ENCODE results near the gene TCP11L1. TPM values are rescaled to one million over a fixed set of nuclear protein-coding genes. Genes with fewer than 3 reads are reported as not detected.

The TCP11L1 gene
- total RNA-seq, 1 donor from 2014 or later = 8.7 TPM

DNA sequence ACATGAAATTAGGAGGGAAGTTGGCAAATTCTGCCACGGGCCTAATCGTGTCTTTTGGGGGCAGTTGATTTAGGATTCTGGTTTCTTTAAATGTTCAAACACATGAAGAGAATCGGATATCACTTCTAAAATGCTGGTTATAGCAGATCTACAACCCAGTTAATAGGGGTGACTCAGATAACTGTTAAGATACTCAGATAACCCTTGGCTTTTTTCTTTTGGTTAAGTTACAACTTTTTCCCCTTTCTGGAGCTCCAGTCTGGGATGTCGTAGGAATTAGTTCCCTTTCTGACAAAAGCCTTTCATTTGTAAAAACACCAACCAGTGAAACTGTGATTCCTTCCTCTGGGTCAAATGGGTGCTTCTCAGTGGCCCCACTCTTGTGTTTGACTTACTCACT is 22.7 kb upstream of the TCP11L1 start:
- peak; percentile 16 for DNase-seq (ENCODE audit: low read depth)
- H3K36me3 ChIP-seq (ENCODE audit: control insufficient read depth, insufficient read depth, low read length) = no peaks in the 10 kb centered on the region
- TF ChIP-seq, protein P1, sequence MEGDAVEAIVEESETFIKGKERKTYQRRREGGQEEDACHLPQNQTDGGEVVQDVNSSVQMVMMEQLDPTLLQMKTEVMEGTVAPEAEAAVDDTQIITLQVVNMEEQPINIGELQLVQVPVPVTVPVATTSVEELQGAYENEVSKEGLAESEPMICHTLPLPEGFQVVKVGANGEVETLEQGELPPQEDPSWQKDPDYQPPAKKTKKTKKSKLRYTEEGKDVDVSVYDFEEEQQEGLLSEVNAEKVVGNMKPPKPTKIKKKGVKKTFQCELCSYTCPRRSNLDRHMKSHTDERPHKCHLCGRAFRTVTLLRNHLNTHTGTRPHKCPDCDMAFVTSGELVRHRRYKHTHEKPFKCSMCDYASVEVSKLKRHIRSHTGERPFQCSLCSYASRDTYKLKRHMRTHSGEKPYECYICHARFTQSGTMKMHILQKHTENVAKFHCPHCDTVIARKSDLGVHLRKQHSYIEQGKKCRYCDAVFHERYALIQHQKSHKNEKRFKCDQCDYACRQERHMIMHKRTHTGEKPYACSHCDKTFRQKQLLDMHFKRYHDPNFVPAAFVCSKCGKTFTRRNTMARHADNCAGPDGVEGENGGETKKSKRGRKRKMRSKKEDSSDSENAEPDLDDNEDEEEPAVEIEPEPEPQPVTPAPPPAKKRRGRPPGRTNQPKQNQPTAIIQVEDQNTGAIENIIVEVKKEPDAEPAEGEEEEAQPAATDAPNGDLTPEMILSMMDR (IDR thresholded peaks at IDR 0.05; ENCODE audit: insufficient read depth, low read length, severe bottlenecking) = no peak
- H3K4me3 ChIP-seq (ENCODE audit: low read depth, low read length) = no peak overlapping the region
- no peak for FAIRE-seq
- H3K27me3 ChIP-seq (ENCODE audit: control insufficient read depth, insufficient read depth, low read length) = no peaks in the 10 kb centered on the region

GRCh38 chr11:33017478-33017877 is 21.9 kb upstream of the TCP11L1 start:
- Histone ChIP-seq H3K36me3 (ENCODE audit: control insufficient read depth, insufficient read depth, low read length) (no peaks in the 10 kb centered on the region), H3K27me3 (ENCODE audit: control insufficient read depth, insufficient read depth, low read length) (no peaks in the 10 kb centered on the region), H3K4me3 (ENCODE audit: low read depth, low read length) (no peak overlapping the region)
- FAIRE-seq (no peak), DNase-seq (ENCODE audit: low read depth) (no peak)
- TF ChIP-seq, protein P1 (IDR thresholded peaks at IDR 0.05; ENCODE audit: insufficient read depth, low read length, severe bottlenecking) = no peak

DNA sequence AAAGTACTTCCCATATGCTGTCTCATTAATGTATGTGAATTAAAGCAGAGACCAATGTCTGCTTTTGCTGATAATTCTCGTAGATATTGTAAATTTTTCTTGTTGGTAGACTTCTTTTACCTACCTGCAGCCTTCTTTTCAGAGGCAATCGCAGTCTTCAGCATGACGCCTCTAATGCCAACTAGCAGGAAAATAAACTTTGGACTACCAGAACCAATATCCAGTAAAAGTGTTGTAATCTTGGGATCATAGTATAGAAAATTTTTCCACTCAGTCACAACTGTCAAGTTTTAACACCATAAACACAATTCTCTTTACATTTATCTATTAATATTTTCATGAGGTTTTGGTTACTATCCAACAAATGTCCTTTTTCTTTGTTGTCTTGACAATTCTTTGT is 21.4 kb upstream of the TCP11L1 start:
- TF ChIP-seq, protein P1 (IDR thresholded peaks at IDR 0.05; ENCODE audit: insufficient read depth, low read length, severe bottlenecking) = no peak
- H3K4me3 ChIP-seq (ENCODE audit: low read depth, low read length) = no peak overlapping the region

DNA sequence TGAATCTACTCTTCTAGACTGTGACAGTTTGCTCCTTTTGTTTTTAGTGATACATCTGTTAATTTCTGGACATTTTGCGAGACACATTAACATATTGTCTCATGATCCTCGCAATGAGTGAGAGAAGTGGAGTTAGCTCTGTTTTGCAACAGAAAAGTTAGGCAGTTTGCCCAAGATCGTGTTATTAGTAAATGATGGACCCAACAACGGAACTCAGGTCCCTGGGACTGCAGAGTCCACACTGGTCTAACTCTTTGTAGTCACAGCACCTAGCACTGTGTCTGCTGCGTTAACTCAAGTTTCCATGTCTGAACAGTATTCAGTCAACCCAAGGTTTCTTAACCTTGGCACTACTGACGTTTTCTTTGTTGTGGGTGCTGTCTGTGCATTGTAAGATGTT is 20.5 kb upstream of the TCP11L1 start:
- TF ChIP-seq, protein P1 (IDR thresholded peaks at IDR 0.05; ENCODE audit: insufficient read depth, low read length, severe bottlenecking) = no peak
- DNase-seq (ENCODE audit: low read depth) = no peak
- H3K36me3 ChIP-seq (ENCODE audit: control insufficient read depth, insufficient read depth, low read length) = no peaks in the 10 kb centered on the region
- FAIRE-seq = no peak
- H3K27me3 ChIP-seq (ENCODE audit: control insufficient read depth, insufficient read depth, low read length) = no peaks in the 10 kb centered on the region
- H3K4me3 ChIP-seq (ENCODE audit: low read depth, low read length) = no peak overlapping the region

More for the DNA sequence above, 21.4 kb upstream of the TCP11L1 start:
- DNase-seq (ENCODE audit: low read depth) (no peak), FAIRE-seq (no peak)
- Histone ChIP-seq H3K36me3 (ENCODE audit: control insufficient read depth, insufficient read depth, low read length) (no peaks in the 10 kb centered on the region), H3K27me3 (ENCODE audit: control insufficient read depth, insufficient read depth, low read length) (no peaks in the 10 kb centered on the region)

DNA sequence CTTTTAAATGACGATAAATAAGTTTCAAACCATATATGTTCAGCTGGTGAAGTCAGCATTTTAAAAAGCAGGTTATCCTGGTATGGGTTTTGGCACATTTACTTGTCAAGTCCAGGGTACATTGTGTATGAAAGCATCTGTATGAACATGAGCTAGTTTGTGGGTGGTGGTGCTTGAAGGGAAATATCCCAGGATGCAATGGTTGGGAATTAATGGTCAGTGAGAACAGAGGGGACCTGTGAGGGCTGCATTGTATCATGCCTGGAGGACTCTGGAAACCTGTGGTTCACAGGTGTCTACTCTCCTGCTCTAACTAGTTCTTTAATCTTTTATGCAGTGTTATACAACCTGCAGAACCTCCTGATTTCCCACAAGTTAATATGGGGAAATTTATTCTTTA is 17.9 kb upstream of the TCP11L1 start:
- TF ChIP-seq, protein P1 (IDR thresholded peaks at IDR 0.05; ENCODE audit: insufficient read depth, low read length, severe bottlenecking) = no peak
- no peak for DNase-seq (ENCODE audit: low read depth)
- no peaks in the 10 kb centered on the region for H3K36me3 ChIP-seq (ENCODE audit: control insufficient read depth, insufficient read depth, low read length)
- no peak overlapping the region for H3K4me3 ChIP-seq (ENCODE audit: low read depth, low read length)
- no peak for FAIRE-seq
- H3K27me3 ChIP-seq (ENCODE audit: control insufficient read depth, insufficient read depth, low read length) = no peaks in the 10 kb centered on the region

DNA sequence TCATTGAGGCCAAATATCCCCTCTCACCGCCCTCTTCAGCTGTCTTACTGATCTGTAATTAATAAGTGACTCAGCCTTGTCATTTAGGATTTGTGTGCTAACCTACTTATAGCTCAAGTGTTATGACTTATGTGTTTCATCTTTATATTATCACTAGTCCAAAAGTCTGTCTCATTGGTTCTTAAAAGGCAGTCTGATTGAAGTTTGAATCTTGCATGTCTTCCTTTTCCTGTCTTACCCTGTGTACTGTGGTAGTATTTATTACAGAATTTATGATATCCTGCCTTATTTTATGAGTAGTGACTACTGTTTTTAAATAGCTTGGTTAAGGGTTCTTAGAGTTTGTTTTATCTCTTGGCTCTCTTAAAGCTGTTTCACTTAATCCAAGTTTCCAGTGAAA is 17.4 kb upstream of the TCP11L1 start:
- FAIRE-seq = no peak
- Histone ChIP-seq H3K4me3 (ENCODE audit: low read depth, low read length) (no peak overlapping the region), H3K27me3 (ENCODE audit: control insufficient read depth, insufficient read depth, low read length) (no peaks in the 10 kb centered on the region), H3K36me3 (ENCODE audit: control insufficient read depth, insufficient read depth, low read length) (no peaks in the 10 kb centered on the region)
- DNase-seq (ENCODE audit: low read depth) = no peak
- TF ChIP-seq, protein P1 (IDR thresholded peaks at IDR 0.05; ENCODE audit: insufficient read depth, low read length, severe bottlenecking) = no peak
